ENCODE results near the gene TWNK.

- no peak for TF ChIP-seq CTCF (conservative IDR thresholded peaks at IDR 0.05)
- no peak for TF ChIP-seq ZFX (IDR thresholded peaks at IDR 0.05)
Observed at GRCh38 chr10:100939763-100940344, 47.5 kb upstream of the TWNK start.
